NCI-H128 (cell line): ENCODE results near the gene GNG4.

Source experiments
- DNase-seq: peaks from one replicate; lab custom pipeline; 2025; ENCODE audit not compliant: unreplicated experiment; lab: John Stamatoyannopoulos, UW

The GNG4 gene

GRCh38 chr1:235500971-235501540, 148.5 kb downstream of the GNG4 start:
- no peak for DNase-seq
